Smooth muscle cell of trachea (primary cell): ENCODE results near the gene ZDHHC9. TPM values are rescaled to one million over a fixed set of nuclear protein-coding genes. Genes with fewer than 3 reads are reported as not detected.

Experiments
- total RNA-seq: library from RNA; depleted of rRNA; stranded (reverse); fragments of >200 nt; gene quantifications from 2 replicates; pipeline ENCODE4 v1.2.1, GENCODE V29; 2014

The ZDHHC9 gene
- 22.1 and 28.8 TPM in 2 replicates for total RNA-seq

DNA sequence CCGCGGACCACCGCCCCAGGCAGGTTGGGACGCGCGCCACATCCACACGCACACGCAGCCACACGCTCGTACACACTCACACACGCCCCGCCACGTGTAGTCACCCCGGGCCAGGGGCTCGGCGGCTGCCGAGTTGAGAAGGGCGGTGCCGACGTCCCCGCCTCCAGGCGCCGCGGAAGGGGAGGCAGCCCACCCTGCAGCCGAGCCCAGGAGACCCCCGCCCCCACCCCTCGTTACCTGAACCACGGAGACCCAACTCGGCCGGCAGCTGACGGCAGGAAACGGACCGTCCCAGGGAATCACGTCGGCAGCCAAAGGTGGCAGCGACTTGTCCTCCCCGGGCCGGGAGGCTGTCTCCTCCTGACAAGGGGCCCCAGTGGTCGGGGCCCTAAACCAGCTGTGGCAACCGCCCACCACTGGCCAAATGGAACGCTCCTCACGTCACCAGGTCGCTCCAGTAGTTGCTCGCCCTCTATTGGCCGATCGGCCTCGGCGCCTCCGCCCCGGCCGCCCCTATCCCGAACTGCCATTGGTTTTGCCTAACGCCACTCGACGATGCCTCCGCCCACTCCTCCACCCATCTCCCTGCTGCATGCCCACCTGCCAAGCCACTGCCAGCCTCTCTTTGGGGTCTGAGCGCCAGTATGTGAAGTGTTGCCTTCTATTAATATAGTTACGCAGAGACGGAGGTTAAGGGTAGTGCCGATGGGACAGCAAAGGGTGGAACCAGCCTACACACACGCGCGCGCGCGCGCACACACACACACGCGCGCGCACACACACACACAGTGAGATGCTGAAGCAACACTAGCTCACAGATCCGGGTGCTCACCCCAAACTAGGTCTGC lies at the start of gene ZDHHC9:
Gene ZDHHC9, minus strand, starts transcription at position 428 of the 848 bp plus-strand sequence. CDS start 1,941 bp downstream, outside the sequence.

DNA sequence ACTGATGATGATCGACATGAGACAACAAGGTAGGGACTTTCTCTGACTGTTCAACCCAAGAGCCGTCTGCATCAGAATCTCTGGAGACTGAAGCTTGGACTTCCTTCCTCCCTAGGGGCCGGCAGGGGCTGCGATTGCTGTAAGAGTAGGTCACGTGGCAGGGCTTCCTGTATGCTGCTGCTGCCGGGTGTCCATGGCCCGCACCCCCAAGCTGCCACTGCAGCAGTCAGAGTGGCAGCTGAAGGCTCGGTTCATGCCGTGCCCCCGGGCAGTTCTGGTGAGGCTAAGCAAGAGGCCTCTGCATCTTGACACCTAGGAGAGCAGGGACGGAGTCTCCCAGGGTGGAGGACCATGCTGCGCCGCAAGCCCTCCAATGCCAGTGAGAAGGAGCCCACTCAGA lies 63.9 kb downstream of the ZDHHC9 start, which contains the start of gene SASH3:
Gene SASH3, plus strand, starts transcription at position 203 of the 400 bp plus-strand sequence. Its CDS starts 149 bp downstream, at position 352.

Other genes starting within 250 kb of the ZDHHC9 start
- gene APLN, start 188.9 kb downstream of the ZDHHC9 start, total RNA-seq, result 0.87 and 8.4 TPM in 2 replicates
- gene XPNPEP2, start 104.9 kb downstream of the ZDHHC9 start, total RNA-seq, result 0.73 and 5.0 TPM in 2 replicates
- not detected in 2 replicates for gene SASH3, start 63.9 kb downstream of the ZDHHC9 start, total RNA-seq
- gene UTP14A, start 62.3 kb upstream of the ZDHHC9 start, total RNA-seq, result 17.0 and 17.5 TPM in 2 replicates
- 2.5 and 4.2 TPM in 2 replicates for gene BCORL1, start 138.7 kb upstream of the ZDHHC9 start, total RNA-seq